ENCODE data around the gene ZNF207.

- no peak for TF ChIP-seq CTCF (IDR thresholded peaks at IDR 0.05; ENCODE audit: low read depth, low read length)
- no peak for TF ChIP-seq EZH2phosphoT487 (IDR thresholded peaks at IDR 0.05; ENCODE audit: low read depth)
These were observed 76.9 kb downstream of the ZNF207 start for GRCh38 chr17:32426894-32427293.
